HG03097 (cell line): ENCODE results near the gene KIRREL3.

Experiments
- ATAC-seq: cut with Tn5 transposase; IDR thresholded peaks from one replicate; pipeline ENCODE4 v1.9.1; 2021; ENCODE audit not compliant: unreplicated experiment, low FRiP score

The KIRREL3 gene

GRCh38 chr11:126654886-126655806 is 345.4 kb downstream of the KIRREL3 start:
- no peak for ATAC-seq

GRCh38 chr11:126653040-126653439 is 347.5 kb downstream of the KIRREL3 start:
- no peak for ATAC-seq

- ATAC-seq = no peak
Observed at GRCh38 chr11:126647735-126648134, 352.8 kb downstream of the KIRREL3 start.

GRCh38 chr11:126646701-126647557 is 353.6 kb downstream of the KIRREL3 start:
- no peak for ATAC-seq

GRCh38 chr11:126645186-126645585 is 355.4 kb downstream of the KIRREL3 start:
- ATAC-seq = no peak

- ATAC-seq = no peak
Observed at GRCh38 chr11:126640186-126640585, 360.4 kb downstream of the KIRREL3 start.

- no peak for ATAC-seq
Observed at GRCh38 chr11:126639692-126640091, 360.9 kb downstream of the KIRREL3 start.

- ATAC-seq = no peak
Observed at GRCh38 chr11:126638648-126639047, 361.9 kb downstream of the KIRREL3 start.

- no peak for ATAC-seq
Observed at GRCh38 chr11:126637795-126638175, 362.8 kb downstream of the KIRREL3 start.

- ATAC-seq = no peak
Observed at GRCh38 chr11:126636911-126637794, 363.4 kb downstream of the KIRREL3 start.

- no peak for ATAC-seq
Observed at GRCh38 chr11:126635511-126635910, 365.1 kb downstream of the KIRREL3 start.

GRCh38 chr11:126634963-126635362 is 365.6 kb downstream of the KIRREL3 start:
- ATAC-seq = no peak

GRCh38 chr11:126633330-126633729 is 367.2 kb downstream of the KIRREL3 start:
- no peak for ATAC-seq

GRCh38 chr11:126630893-126631798 is 369.4 kb downstream of the KIRREL3 start:
- no peak for ATAC-seq

GRCh38 chr11:126630488-126630887 is 370.1 kb downstream of the KIRREL3 start:
- ATAC-seq = no peak

- no peak for ATAC-seq
Observed at GRCh38 chr11:126628790-126629621, 371.6 kb downstream of the KIRREL3 start.

- no peak for ATAC-seq
Observed at GRCh38 chr11:126628450-126628789, 372.1 kb downstream of the KIRREL3 start.

GRCh38 chr11:126627421-126627820 is 373.1 kb downstream of the KIRREL3 start:
- no peak for ATAC-seq

- no peak for ATAC-seq
Observed at GRCh38 chr11:126624506-126624905, 376.1 kb downstream of the KIRREL3 start.
